K562 (cell line): ENCODE measurements around the gene SOX21. TPM values are rescaled to one million over a fixed set of nuclear protein-coding genes. Genes with fewer than 3 reads are reported as not detected.
A peak's percentile ranks its signal among the peaks of the same experiment; 100 is the strongest.

Experiments
- CXXC5 ChIP-seq: fragments of 250-450 bp; sonication (Bioruptor Pico); IDR thresholded peaks from 2 replicates; pipeline ENCODE4 v1.8.0; 2022; ENCODE audit warnings: inconsistent platforms, mild to moderate bottlenecking, moderate library complexity
- SETDB1 ChIP-seq: IDR thresholded peaks from one replicate; pipeline ENCODE4 v1.6.1; 2012; ENCODE audit warnings: low read length, control low read depth, inconsistent platforms
- SMC3 ChIP-seq: conservative IDR thresholded peaks from 2 replicates; pipeline ENCODE4 v1.6.1; 2011; ENCODE audit warnings: low read depth, low read length, improper control_type of control experiment; ENCODE audit not compliant: insufficient read depth
- SNIP1 ChIP-seq: fragments of 450-650 bp; IDR thresholded peaks from 2 replicates; pipeline ENCODE4 v1.7.1; 2017; ENCODE audit warnings: low read depth, mild to moderate bottlenecking
- SREBF2 ChIP-seq: sonication (generic); formaldehyde crosslinking; IDR thresholded peaks from 2 replicates; pipeline ENCODE4 v1.4.0; 2020; ENCODE audit warnings: mild to moderate bottlenecking, missing genetic modification reagents
- TCF3 ChIP-seq: sonication (generic); formaldehyde crosslinking; IDR thresholded peaks from 2 replicates; pipeline ENCODE4 v1.4.0; 2020; ENCODE audit warnings: mild to moderate bottlenecking, missing genetic modification reagents
- polyA plus RNA-seq, 8 experiments: library from polyadenylated mRNA; depleted of rRNA in 4 of 8; stranded (reverse) in 5 of 8; unstranded in 3 of 8; fragments of >200 nt; fragmentation: Nextera tagmentation in 2 of 8; fragmentation: Illumina TruSeq in 1 of 8; extraction: Ambion mirVana in 2 of 8; extraction: Trizol in 1 of 8; gene quantifications; 2 replicates each; pipeline versions ENCODE4 v1.2.1 to v1.2.3, GENCODE V29; 2011 to 2014; ENCODE audit warnings: inconsistent platforms in 1 of 8, missing spikeins in 1 of 8
- total RNA-seq, 7 experiments: library from RNA; depleted of rRNA in 6 of 7; stranded (reverse); fragments of >200 nt in 6 of 7; fragmentation: Illumina TruSeq in 2 of 7; extraction: Trizol in 2 of 7; gene quantifications; 2 replicates each; pipeline versions ENCODE4 v1.2.1 to v1.2.3, GENCODE V29; 2011 to 2021; ENCODE audit warnings: low replicate concordance in 1 of 7
- TF ChIP-seq, protein P1 (sequence below): fragments of 250-450 bp; sonication (Bioruptor Pico); IDR thresholded peaks from 2 replicates; pipeline ENCODE4 v1.5.0; 2020; ENCODE audit warnings: mild to moderate bottlenecking, borderline replicate concordance
- TF ChIP-seq, protein P2 (sequence below), 2 experiments: fragments of 150-350 bp in 1 of 2; IDR thresholded peaks; 2 replicates each; pipeline ENCODE4 v1.6.1; 2012 to 2016; ENCODE audit warnings: low read depth in 2 of 2, low read length in 2 of 2, mild to moderate bottlenecking in 1 of 2, moderate library complexity in 1 of 2
- TF ChIP-seq, protein P3 (sequence below): sonication (generic); formaldehyde crosslinking; IDR thresholded peaks from 2 replicates; pipeline ENCODE4 v1.8.1; 2023; ENCODE audit warnings: mild to moderate bottlenecking, missing genetic modification reagents
- TF ChIP-seq, protein P4 (sequence below), 3 experiments: IDR thresholded peaks in 2 of 3; conservative IDR thresholded peaks in 1 of 3; 2 replicates each; pipeline ENCODE4 v1.5.1; 2011 to 2012; ENCODE audit warnings: low read length in 3 of 3, mild to moderate bottlenecking in 3 of 3, control low read depth in 2 of 3, improper control_type of control experiment in 1 of 3, inconsistent platforms in 1 of 3, low read depth in 1 of 3, mixed read lengths in 1 of 3, moderate library complexity in 1 of 3; ENCODE audit not compliant: insufficient read depth in 2 of 3
- TF ChIP-seq, protein P5 (sequence below): sonication (generic); formaldehyde crosslinking; IDR thresholded peaks from 2 replicates; pipeline ENCODE4 v1.8.1; 2023; ENCODE audit warnings: missing genetic modification reagents, mild to moderate bottlenecking, borderline replicate concordance

SOX21 gene
- total and polyA plus RNA-seq, 9 of the 15 experiments (the other 6 are each of a cell fraction or from before 2014, with no cell fraction given), result 0.07 TPM; not detected in 8

DNA sequence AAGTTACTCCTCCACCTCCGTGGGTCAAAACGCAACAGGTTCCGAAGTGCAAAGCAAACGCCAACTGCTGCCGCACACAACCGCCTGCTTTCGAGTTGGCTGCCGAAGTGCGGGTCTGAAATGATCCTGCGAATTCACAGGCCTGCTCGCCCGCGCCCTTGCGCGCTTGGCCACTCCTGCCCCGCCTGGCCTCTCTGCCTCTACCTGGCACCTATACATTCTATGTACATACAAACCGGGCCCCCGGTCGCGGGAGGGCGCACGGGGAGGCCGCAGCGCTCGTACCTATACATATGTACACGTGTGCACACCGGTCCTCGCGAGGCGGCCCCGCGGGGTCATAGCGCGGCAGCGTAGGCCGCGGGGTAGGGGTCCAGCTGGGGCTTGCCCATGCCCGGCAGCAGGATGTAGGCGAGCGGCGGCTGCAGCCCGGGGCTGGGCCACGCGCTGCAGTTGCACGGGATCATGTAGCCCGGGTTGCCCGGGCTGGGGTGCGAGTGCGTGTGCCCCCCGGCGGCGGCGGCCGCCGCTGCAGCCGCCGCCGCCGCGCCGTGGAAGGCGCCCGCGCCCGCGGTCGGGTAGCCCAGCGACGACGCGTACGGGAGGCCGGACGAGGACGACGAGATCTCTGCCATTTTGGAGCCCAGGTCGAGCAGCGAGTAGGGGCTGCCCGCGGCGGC, 1.3 kb downstream of the SOX21 start (continued):
- TF ChIP-seq, protein P1, sequence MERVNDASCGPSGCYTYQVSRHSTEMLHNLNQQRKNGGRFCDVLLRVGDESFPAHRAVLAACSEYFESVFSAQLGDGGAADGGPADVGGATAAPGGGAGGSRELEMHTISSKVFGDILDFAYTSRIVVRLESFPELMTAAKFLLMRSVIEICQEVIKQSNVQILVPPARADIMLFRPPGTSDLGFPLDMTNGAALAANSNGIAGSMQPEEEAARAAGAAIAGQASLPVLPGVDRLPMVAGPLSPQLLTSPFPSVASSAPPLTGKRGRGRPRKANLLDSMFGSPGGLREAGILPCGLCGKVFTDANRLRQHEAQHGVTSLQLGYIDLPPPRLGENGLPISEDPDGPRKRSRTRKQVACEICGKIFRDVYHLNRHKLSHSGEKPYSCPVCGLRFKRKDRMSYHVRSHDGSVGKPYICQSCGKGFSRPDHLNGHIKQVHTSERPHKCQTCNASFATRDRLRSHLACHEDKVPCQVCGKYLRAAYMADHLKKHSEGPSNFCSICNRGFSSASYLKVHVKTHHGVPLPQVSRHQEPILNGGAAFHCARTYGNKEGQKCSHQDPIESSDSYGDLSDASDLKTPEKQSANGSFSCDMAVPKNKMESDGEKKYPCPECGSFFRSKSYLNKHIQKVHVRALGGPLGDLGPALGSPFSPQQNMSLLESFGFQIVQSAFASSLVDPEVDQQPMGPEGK, result no peak
- TF ChIP-seq SNIP1 (no peak), SETDB1 (no peak), TCF3 (CRISPR knock-in tag) (no peak), SREBF2 (CRISPR knock-in tag) (no peak), CXXC5 (peak; percentile 42; the same call in 1 of the 2 replicates), SMC3 (0 out of 2 replicates have a peak, but pooled peaks have one; percentile 16)
- TF ChIP-seq, protein P2, sequence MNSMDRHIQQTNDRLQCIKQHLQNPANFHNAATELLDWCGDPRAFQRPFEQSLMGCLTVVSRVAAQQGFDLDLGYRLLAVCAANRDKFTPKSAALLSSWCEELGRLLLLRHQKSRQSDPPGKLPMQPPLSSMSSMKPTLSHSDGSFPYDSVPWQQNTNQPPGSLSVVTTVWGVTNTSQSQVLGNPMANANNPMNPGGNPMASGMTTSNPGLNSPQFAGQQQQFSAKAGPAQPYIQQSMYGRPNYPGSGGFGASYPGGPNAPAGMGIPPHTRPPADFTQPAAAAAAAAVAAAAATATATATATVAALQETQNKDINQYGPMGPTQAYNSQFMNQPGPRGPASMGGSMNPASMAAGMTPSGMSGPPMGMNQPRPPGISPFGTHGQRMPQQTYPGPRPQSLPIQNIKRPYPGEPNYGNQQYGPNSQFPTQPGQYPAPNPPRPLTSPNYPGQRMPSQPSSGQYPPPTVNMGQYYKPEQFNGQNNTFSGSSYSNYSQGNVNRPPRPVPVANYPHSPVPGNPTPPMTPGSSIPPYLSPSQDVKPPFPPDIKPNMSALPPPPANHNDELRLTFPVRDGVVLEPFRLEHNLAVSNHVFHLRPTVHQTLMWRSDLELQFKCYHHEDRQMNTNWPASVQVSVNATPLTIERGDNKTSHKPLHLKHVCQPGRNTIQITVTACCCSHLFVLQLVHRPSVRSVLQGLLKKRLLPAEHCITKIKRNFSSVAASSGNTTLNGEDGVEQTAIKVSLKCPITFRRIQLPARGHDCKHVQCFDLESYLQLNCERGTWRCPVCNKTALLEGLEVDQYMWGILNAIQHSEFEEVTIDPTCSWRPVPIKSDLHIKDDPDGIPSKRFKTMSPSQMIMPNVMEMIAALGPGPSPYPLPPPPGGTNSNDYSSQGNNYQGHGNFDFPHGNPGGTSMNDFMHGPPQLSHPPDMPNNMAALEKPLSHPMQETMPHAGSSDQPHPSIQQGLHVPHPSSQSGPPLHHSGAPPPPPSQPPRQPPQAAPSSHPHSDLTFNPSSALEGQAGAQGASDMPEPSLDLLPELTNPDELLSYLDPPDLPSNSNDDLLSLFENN (IDR thresholded peaks at IDR 0.05; ENCODE audit: low read depth in 2 of 2, low read length in 2 of 2), result no peak
- TF ChIP-seq, protein P3, sequence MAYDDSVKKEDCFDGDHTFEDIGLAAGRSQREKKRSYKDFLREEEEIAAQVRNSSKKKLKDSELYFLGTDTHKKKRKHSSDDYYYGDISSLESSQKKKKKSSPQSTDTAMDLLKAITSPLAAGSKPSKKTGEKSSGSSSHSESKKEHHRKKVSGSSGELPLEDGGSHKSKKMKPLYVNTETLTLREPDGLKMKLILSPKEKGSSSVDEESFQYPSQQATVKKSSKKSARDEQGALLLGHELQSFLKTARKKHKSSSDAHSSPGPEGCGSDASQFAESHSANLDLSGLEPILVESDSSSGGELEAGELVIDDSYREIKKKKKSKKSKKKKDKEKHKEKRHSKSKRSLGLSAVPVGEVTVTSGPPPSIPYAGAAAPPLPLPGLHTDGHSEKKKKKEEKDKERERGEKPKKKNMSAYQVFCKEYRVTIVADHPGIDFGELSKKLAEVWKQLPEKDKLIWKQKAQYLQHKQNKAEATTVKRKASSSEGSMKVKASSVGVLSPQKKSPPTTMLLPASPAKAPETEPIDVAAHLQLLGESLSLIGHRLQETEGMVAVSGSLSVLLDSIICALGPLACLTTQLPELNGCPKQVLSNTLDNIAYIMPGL, result no peak
- TF ChIP-seq, protein P4, sequence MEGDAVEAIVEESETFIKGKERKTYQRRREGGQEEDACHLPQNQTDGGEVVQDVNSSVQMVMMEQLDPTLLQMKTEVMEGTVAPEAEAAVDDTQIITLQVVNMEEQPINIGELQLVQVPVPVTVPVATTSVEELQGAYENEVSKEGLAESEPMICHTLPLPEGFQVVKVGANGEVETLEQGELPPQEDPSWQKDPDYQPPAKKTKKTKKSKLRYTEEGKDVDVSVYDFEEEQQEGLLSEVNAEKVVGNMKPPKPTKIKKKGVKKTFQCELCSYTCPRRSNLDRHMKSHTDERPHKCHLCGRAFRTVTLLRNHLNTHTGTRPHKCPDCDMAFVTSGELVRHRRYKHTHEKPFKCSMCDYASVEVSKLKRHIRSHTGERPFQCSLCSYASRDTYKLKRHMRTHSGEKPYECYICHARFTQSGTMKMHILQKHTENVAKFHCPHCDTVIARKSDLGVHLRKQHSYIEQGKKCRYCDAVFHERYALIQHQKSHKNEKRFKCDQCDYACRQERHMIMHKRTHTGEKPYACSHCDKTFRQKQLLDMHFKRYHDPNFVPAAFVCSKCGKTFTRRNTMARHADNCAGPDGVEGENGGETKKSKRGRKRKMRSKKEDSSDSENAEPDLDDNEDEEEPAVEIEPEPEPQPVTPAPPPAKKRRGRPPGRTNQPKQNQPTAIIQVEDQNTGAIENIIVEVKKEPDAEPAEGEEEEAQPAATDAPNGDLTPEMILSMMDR (IDR thresholded peaks at IDR 0.05 in 2 of 3, conservative IDR thresholded peaks at IDR 0.05 in 1 of 3; ENCODE audit: insufficient read depth in 2 of 3, low read depth in 1 of 3, low read length in 3 of 3), result peak in 2 of 3 experiments; percentile 18 to 35; a peak in 2 of 6 replicates
- TF ChIP-seq, protein P5, sequence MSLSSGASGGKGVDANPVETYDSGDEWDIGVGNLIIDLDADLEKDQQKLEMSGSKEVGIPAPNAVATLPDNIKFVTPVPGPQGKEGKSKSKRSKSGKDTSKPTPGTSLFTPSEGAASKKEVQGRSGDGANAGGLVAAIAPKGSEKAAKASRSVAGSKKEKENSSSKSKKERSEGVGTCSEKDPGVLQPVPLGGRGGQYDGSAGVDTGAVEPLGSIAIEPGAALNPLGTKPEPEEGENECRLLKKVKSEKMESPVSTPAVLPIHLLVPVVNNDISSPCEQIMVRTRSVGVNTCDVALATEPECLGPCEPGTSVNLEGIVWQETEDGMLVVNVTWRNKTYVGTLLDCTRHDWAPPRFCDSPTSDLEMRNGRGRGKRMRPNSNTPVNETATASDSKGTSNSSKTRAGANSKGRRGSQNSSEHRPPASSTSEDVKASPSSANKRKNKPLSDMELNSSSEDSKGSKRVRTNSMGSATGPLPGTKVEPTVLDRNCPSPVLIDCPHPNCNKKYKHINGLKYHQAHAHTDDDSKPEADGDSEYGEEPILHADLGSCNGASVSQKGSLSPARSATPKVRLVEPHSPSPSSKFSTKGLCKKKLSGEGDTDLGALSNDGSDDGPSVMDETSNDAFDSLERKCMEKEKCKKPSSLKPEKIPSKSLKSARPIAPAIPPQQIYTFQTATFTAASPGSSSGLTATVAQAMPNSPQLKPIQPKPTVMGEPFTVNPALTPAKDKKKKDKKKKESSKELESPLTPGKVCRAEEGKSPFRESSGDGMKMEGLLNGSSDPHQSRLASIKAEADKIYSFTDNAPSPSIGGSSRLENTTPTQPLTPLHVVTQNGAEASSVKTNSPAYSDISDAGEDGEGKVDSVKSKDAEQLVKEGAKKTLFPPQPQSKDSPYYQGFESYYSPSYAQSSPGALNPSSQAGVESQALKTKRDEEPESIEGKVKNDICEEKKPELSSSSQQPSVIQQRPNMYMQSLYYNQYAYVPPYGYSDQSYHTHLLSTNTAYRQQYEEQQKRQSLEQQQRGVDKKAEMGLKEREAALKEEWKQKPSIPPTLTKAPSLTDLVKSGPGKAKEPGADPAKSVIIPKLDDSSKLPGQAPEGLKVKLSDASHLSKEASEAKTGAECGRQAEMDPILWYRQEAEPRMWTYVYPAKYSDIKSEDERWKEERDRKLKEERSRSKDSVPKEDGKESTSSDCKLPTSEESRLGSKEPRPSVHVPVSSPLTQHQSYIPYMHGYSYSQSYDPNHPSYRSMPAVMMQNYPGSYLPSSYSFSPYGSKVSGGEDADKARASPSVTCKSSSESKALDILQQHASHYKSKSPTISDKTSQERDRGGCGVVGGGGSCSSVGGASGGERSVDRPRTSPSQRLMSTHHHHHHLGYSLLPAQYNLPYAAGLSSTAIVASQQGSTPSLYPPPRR (CRISPR knock-in tag), result no peak
